GM19372 (cell line): ENCODE results near the gene GJC1.

Experiments used
- ATAC-seq: cut with Tn5 transposase; IDR thresholded peaks from one replicate; pipeline ENCODE4 v1.9.1; 2021; ENCODE audit warnings: mild to moderate bottlenecking, low read depth, moderate library complexity; ENCODE audit not compliant: unreplicated experiment

The GJC1 gene

DNA sequence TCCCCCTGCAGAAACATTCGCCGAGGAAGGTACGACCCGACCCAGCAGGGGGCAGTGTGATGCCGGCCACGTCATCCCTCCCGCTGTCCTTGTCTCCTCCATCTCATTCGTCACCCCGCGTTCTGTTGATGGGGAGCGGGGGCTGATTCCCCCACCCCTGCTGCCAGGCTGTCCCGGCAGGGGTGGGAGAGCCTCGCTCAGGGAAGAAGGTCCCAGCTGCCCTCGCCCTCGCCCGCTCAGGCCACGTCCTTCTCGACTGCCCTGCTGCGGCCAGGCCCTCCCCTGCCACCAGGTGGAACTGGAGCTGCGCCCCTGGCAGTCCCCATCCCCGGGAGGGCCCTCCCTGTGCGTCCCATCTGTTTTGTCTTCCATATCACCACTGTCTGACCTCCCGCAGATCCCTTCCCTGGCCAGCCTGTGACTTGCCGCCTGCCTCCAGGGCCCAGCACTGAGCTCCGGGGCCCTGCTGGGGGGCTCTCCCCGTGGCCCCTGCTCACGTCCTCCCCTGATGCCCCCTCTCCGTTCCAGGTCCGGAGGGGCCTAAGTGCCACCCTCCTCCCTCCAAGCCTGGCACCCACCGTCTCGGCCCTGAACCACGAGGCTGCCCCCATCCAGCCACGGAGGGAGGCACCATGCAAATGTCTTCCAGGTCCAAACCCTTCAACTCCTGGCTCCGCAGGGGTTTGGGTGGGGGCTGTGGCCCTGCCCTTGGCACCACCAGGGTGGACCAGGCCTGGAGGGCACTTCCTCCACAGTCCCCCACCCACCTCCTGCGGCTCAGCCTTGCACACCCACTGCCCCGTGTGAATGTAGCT is 50.7 kb downstream of the GJC1 start:
- ATAC-seq = no peak

DNA sequence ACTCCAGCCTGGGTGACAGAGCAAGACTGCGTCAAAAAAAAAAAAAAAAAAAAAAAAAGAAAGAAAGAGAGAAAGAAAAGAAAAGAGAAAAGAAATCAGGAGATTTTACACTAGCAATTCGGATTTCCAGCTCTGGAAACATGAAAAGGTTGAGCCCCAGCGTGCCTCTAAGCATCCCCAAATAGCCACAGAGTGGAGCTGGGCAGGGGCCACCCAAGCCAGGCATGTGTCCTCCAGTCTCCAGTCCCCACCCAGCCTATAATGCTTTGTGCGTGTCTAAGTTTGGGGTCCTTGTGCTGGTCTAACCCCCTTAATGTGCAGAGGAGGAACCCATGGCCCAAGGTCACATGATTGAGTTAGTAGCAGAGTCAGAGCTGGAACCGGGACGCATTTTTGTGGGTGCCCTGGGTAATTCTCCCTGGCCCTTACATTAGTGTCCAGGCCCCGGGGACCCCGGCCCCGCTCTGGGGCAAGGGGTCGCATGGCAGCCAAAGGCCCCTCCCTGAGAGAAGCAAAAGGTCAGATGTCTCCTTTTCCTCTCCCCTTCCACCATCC is 51.4 kb downstream of the GJC1 start:
- no peak for ATAC-seq

GRCh38 chr17:44777394-44778348 is 52.4 kb downstream of the GJC1 start:
- ATAC-seq = no peak

DNA sequence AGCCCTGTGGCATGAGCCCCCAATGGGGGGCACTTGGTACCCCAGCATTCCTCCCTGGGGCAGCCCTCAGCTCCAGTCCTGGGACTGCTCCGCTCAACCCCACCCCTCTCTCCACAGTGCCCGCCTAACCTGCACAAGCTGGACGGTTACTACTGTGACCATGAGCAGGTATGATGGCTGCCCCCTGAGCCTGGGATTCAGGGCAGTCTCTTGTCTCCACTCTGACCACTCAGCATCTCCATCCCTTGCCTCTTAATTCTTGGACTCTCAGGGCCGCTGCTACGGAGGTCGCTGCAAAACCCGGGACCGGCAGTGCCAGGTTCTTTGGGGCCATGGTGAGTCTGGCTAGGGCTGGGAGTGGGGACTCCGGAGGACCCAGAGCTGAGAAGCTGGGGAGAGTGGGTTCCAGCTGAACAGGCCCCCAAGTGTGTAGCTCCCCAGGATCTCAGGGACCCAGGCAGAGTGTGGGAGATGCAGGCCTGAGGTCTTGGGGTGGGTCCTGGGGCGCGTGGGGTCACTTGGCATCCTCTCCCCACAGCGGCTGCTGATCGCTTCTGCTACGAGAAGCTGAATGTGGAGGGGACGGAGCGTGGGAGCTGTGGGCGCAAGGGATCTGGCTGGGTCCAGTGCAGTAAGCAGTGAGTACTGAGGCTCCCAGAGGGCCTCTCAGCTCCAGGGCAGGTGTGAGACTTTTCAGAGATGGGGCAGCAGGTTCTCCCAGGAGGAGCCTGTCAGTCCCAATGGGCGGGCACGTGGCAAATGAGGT is 53.3 kb downstream of the GJC1 start:
- no peak for ATAC-seq

GRCh38 chr17:44775838-44776621 is 54.1 kb downstream of the GJC1 start:
- no peak for ATAC-seq

DNA sequence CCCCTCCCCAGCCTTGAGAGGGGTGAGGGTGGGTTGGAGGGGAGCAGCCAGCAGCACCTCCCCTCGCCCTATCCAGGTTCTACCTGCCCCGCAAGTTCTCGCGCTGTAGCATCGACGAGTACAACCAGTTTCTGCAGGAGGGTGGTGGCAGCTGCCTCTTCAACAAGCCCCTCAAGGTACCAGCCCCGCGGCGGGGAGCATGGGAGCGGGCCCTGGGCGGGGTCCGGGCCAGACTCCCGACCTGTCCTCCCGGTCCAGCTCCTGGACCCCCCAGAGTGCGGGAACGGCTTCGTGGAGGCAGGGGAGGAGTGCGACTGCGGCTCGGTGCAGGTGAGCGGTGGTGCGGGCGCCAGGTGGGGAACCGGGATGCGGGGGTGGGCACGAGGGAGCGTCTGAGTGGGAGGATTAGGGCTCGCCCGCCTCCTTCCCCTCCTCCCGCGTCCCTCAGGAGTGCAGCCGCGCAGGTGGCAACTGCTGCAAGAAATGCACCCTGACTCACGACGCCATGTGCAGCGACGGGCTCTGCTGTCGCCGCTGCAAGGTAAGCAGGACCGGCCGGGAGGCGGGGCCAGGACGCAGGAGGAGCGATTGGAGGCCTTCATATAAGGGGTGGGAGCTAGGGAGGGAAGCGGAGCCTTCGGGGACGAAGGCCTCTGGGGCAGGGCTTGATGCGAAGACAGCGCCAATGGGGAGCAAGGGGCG is 54.8 kb downstream of the GJC1 start:
- peak; percentile 82 for ATAC-seq

GRCh38 chr17:44774271-44775135 is 55.6 kb downstream of the GJC1 start:
- no peak for ATAC-seq

- ATAC-seq = no peak
These were observed 56.9 kb downstream of the GJC1 start for GRCh38 chr17:44773140-44773539.

GRCh38 chr17:44772308-44773045 is 57.6 kb downstream of the GJC1 start:
- ATAC-seq = no peak

DNA sequence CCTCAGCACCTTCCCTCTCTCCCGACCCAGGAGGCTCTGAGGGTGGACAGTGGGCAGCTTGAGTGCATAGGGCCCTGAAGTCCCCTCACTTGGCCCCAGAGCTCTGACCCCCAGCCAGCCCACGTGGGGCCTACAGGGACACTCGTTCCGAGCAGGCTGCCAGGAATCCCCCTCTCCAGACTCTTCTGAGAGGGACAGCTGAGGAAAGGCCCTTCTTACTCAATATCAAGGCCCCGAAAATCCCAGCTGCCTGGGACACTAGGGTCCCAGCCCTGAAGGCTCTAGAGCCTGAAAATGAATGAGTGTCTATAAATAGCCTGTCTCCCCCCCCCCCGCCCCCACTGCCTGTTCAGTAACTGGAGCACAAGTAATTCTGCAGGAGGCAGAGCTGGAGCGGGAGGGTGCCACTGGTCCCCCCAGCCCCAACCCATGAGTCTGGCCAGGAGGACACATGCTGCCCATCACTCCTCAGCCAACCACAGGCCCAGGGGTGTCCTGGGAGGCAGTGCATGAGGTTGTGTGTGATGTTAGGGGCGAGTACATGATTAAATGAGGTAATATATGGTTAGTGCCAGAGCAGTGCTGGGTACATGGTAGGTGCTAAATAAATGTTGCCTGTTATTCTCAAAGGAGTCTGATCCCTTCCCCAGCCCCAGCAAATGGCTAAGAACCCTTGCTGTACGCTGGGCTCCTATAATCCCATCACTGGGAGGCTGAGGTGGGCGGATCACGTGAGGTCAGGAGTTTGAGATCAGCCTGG is 59.7 kb downstream of the GJC1 start:
- no peak for ATAC-seq

- ATAC-seq = no peak
These were observed 60.4 kb downstream of the GJC1 start for GRCh38 chr17:44769647-44770084.

DNA sequence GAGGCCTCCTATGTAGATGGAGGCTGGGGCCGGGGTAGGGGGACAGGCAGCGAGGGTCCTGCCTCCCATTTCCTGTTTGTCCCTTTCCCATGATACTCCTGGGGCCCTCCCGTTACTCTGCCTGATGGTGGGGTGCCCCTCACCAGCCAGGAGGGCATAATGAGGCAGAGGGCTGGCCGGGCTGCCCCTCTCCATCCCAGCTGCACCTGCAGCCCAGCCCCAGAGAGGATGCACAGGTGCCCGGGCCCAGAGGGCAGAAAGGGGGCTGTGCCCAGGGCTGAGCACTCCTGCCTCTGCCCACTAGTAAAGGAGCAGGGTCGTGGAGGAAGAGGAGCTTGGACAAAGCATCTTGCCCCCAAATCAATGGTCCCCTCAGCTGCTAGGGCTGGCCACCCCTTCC is 60.9 kb downstream of the GJC1 start:
- no peak for ATAC-seq

- ATAC-seq = no peak
These were observed 61.5 kb downstream of the GJC1 start for GRCh38 chr17:44768505-44769142.

- no peak for ATAC-seq
These were observed 62.6 kb downstream of the GJC1 start for GRCh38 chr17:44767493-44767892.

- ATAC-seq = no peak
These were observed 63.6 kb downstream of the GJC1 start for GRCh38 chr17:44766409-44767038.

DNA sequence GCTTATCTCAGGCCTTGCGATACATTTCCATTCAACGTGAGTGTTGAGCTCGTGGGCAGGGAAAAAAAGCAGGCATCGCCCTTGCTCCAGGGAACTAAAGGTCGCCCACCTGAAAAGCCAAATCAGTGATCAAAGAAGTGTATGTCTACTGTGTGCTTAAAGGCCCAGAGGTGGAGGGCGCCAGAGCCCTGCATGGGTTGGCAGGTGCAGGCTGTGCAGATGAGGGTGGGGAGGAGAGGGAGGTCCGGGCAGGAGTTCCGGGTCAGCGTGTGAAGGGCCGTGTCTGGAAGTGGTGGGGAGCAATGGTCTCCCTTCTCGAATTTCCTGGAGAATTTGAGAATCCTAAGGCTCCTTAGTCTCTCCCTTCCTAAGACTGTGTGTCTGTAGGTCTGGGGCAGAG is 64.1 kb downstream of the GJC1 start:
- ATAC-seq = no peak
